ENCODE data around the gene ADAM8.
"Not testable (repeated sequence)": the region's sequence is repeated elsewhere in the genome, so short reads cannot be mapped to it uniquely, and the experiment has no call there.

ADAM8 gene

GRCh38 chr10:133276435-133277201, at the start of gene ADAM8:
Gene ADAM8 (minus strand): TSS chr10:133276868. CDS start chr10:133276817, 51 bp downstream.
- peak; percentile 62 for DNase-seq (ENCODE audit: low spot score)

DNA sequence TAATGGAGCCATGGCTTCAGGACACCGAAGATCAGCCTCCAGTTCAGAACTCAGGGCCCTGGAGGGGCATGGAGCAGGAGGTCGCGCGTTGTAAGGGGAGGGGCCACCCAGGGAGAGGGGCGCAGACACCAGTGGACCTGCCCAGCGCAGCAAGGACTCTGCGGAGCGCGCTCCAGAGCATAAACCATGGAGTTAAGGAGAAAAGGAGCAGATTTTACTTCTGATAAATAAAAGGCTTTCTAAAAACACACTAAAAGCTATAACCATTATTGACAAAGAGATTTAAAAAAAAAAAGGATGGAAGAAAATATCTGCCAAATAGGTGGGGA, 49.5 kb upstream of the ADAM8 start:
- DNase-seq (ENCODE audit: low spot score) = no peak

DNA sequence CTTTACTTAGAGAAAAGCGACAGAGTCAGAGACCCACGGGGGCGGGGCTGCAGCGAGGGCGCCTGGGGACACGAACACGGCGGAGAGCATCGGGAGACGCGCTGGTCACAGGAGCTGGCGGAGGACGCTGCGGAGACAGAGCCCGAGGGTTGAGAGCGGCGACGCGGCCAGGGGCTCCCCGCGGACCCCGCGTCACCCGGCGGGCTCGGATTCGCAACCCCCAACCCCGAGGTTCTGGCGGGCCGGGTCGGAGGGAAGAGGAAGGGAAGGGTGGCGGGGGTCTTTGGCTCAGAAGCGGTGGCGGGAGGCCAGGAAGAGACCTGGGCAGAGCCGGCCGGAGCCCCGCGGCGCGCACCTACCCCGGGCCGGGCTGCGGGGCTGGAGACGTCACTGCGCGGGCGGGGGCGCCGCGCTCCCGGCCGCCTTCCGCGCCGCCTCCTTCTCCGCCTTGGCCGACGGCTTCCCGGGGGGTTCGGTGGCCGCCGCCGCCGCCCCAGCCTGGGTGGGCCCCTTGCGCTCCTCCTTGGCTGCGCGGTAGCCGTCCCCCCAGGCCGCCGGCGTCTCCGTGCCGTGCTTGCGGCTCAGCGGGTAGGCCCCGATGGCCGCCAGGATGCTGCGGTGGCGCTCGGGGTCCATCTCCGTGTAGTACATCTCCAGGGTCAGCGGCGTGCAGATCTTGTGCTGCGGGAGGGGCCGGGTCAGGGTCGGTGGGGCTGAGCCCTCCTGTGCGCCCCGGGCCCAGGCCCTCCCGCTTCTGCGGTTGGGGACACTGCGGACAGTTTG, 49.0 kb upstream of the ADAM8 start:
- no peak for DNase-seq (ENCODE audit: low spot score)

- no peak for DNase-seq (ENCODE audit: low spot score)
Observed at GRCh38 chr10:133324857-133325260, 48.2 kb upstream of the ADAM8 start.

DNA sequence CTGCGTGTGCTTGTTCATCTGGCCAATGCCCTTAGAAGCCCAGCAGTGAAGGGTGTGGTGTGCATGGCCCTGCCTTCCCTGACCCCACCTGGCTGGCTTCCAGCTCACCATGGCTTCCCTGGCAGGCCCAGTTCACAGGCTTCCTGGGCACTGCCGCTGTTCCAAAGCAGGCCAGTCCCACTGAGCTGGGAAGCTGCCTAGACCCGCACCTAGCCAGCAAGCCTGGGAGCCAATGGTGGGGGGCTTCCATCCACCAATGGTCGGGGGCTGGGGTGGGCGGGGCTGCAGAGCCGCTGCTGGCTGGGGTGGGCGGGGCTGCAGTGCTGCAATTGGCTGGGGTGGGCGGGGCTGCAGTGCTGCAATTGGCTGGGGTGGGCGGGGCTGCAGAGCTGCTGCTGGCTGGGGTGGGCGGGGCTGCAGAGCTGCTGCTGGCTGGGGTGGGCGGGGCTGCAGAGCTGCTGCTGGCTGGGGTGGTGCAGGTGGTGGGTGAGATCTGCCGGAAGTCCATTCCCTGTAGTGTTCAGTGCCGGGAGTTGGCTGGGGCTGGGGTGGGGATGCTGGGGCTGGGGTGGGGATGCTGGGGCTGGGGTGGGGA, 47.6 kb upstream of the ADAM8 start:
- peak; percentile 42 for DNase-seq (ENCODE audit: low spot score)

- DNase-seq (ENCODE audit: low spot score) = not testable (repeated sequence)
Observed at GRCh38 chr10:133322064-133322709, 45.5 kb upstream of the ADAM8 start.

GRCh38 chr10:133320852-133321422, 44.3 kb upstream of the ADAM8 start:
- not testable (repeated sequence) for DNase-seq (ENCODE audit: low spot score)

DNA sequence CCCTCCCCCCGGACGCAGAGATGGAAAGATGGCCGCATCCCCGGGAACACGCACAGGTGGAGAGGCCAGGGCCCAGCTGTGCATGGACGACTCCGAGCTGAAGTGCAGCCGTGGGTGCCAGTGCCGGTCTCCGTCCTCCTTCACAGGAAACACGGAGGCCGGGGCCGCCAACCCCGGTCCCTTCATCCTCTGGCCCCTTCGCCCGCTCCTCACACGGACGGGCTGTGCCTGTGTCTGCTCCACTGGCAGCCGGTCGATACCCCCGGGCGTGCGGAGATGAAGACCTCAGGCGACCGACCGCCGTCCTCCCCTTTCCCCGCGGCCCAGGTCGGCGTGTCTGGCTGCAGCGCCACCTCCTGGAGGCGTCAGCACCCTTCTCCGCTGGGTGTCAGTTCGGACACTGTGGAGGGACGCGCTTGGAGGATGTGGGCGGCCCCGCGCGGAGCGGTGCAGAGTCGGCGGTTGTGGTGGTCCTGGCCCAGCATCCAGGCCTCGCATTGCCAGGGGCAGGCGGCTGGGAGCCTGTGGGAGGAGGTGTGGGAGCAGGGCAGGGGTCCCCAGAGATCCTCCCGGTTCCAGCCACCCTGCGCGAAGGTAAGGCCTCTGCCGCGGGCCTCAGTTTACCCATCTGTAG, 41.9 kb upstream of the ADAM8 start:
- DNase-seq (ENCODE audit: low spot score) = peak; percentile 83

GRCh38 chr10:133316732-133317131, 40.1 kb upstream of the ADAM8 start:
- no peak for DNase-seq (ENCODE audit: low spot score)

- DNase-seq (ENCODE audit: low spot score) = no peak
Observed at GRCh38 chr10:133316266-133316665, 39.6 kb upstream of the ADAM8 start.

GRCh38 chr10:133315847-133316246, 39.2 kb upstream of the ADAM8 start:
- no peak for DNase-seq (ENCODE audit: low spot score)

DNA sequence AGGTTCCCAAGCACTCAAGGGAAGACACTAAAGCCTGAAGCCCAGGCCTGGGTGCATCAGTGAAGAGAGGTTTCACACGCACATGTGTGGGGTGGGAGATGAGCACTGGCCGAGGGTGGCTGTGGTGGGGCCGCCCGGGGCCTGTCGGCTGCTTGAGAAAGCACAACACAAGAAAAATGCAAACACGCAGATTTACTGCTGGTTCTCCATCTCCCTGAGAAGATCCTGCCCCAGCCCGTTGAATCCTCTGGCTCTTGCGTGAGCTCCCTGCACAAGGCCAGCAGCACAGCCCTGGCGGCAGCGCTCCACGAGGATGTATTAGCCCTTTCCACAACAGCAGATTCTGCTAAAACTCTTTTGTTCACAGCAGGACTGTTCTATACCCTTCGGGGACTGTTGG, 38.2 kb upstream of the ADAM8 start:
- no peak for DNase-seq (ENCODE audit: low spot score)

- no peak for DNase-seq (ENCODE audit: low spot score)
Observed at GRCh38 chr10:133313192-133313591, 36.5 kb upstream of the ADAM8 start.

DNA sequence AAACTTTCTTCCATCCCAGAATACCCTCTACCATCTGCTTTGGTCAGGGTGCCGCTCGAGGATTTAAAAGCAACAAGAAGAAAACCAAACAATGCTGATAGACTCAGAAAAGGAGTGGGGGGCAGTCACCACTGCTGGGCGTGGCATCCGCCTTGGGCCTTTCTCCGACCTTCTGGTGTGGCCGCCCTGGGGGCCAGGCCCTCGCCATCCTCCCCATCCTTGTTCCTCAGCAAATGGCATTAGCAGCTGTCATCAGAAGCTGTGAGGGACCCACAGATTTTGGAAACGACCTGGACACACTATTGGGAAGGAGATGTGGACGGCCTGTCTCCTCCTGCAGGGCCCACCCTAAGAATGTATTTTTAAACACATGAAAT, 36.1 kb upstream of the ADAM8 start:
- no peak for DNase-seq (ENCODE audit: low spot score)

DNA sequence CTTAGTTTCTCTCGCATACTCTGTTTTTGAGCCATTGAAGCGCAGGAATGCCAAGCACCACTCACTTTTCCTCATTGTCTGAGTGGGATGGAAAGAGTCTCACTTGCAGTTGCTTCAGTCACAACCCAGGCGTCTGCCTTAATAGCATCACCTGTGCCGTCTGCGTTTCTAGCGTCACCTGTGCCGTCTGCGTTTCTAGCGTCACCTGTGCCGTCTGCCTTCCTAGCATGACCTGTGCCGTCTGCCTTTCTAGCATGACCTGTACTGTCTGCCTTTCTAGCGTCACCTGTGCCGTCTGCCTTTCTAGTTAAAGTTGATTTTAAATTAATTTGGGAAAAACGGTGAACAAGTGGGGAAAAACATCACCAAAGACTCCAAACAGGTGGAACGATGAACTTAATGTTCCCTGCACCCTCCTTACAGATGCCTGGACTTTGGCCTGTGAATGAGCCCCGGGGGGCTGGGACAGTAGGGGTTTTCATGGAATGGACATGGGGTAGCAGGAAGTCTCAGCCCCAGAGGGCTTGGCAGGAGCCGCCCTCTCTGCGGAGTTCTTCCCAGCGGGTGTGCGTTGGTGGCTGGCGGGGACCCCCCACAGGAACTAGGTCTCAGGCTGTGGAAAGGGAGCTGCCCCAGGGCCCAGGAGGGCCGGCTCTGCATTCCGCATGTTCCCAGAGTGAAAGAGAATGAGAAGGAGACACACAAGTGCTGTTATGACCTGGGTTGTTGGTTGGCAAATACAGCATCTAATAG, 35.5 kb upstream of the ADAM8 start:
- no peak for DNase-seq (ENCODE audit: low spot score)

DNA sequence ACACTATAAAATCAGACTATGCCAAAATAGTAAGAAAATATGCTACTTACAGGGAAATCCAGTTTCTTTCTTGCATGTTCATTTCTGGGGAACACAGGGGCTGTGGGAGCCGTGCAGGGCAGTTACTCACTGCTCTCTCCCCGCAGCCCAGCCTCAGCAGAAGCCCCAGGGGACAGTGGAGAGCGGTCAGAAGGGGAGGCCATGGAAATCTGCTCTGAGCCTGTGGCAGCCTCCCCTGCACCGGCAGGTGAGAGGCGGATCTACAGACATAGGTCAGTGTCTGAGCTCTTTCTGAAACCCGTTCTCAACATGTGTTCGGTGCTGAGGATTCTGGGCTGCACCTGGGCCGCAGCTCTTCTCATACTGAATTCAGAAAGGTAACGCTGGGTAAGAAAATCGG, 34.9 kb upstream of the ADAM8 start:
- no peak for DNase-seq (ENCODE audit: low spot score)

- DNase-seq (ENCODE audit: low spot score) = no peak
Observed at GRCh38 chr10:133310789-133311188, 34.1 kb upstream of the ADAM8 start.

- no peak for DNase-seq (ENCODE audit: low spot score)
Observed at GRCh38 chr10:133310399-133310755, 33.7 kb upstream of the ADAM8 start.

DNA sequence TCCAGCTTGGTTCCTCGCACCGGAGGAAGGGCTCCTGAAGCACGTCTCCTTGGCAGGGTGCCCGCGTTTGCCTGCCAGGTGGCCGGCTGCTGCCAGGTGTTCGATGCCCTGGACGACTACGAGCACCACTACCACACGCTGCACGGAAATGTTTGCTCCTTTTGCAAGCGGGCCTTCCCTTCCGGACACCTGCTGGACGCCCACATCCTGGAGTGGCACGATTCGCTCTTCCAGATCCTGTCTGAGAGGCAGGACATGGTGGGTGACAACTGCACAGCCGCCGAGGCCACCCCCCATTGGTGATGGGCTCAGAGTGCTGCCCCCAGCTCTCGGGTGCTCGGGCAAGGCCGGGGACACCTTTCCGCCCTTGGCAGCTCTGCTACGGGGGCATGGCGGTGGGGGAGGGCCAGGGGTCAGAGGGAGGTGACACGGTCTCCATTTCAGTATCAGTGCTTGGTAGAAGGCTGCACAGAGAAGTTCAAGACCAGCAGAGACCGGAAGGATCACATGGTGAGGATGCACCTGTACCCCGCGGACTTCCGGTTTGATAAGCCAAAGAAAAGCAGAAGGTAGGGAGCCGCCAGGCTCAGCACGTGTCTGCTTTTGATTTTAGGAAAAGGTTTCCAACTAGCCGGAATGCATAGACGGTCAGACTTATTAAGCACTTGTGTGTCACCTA, 33.2 kb upstream of the ADAM8 start:
- no peak for DNase-seq (ENCODE audit: low spot score)

DNA sequence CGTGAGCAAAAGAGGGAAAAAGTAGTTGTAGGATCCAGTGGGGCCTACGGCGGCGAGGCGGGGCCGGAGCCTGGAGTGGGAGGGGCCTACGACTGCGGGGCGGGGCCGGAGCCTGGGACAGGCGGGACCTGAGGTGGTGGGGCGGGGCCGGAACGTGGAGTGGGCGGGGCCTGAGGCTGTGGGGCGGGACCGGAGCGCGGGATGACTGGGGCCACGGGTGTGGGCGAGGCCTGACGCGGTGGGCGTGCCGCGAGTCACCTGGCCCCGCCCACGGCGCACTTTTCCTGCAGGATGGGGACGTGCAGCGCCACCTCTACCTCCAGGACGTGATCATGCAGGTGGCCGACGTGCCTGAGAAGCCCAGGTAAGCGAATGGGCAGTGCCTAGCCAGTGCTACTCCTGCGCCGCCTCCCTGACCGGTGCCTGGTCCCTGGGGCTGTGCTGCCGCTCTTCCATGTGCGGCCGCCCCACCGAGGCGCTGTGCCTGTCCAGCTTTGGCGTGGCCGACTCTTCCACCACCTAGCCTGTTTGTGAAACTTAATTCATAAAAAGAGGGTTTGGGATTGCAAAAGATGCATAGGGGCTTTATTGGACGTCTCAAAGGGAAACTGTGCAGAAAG, 32.5 kb upstream of the ADAM8 start:
- DNase-seq (ENCODE audit: low spot score) = peak; percentile 99

Measured in GM03348 (cell line).